Stimulated activated CD4-positive, alpha-beta T cell treated with anti-CD3 and anti-CD28 coated beads, TNF-alpha, amount 100 ng/mL, for 48 hours (primary cell): Measurements from ENCODE around the gene GDF11.
"Not testable (repeated sequence)": the region's sequence is repeated elsewhere in the genome, so short reads cannot be mapped to it uniquely, and the experiment has no call there.

Source experiments
- DNase-seq, 3 donors: peaks; one replicate each; pipeline ENCODE4 v3.0.0-alpha.2; 2020; ENCODE audit warnings: low read depth in 3 of 3

The GDF11 gene

GRCh38 chr12:55741931-55742680 is 816 bp upstream of the GDF11 start:
- no peak for DNase-seq

GRCh38 chr12:55743406-55744339 is 751 bp downstream of the GDF11 start:
- DNase-seq, result peak in 1 of 3 donors; percentile 42

- no peak for DNase-seq
Measured at GRCh38 chr12:55744340-55745030, 1.6 kb downstream of the GDF11 start.

GRCh38 chr12:55745361-55746173 is 2.6 kb downstream of the GDF11 start:
- DNase-seq, result no peak

DNA sequence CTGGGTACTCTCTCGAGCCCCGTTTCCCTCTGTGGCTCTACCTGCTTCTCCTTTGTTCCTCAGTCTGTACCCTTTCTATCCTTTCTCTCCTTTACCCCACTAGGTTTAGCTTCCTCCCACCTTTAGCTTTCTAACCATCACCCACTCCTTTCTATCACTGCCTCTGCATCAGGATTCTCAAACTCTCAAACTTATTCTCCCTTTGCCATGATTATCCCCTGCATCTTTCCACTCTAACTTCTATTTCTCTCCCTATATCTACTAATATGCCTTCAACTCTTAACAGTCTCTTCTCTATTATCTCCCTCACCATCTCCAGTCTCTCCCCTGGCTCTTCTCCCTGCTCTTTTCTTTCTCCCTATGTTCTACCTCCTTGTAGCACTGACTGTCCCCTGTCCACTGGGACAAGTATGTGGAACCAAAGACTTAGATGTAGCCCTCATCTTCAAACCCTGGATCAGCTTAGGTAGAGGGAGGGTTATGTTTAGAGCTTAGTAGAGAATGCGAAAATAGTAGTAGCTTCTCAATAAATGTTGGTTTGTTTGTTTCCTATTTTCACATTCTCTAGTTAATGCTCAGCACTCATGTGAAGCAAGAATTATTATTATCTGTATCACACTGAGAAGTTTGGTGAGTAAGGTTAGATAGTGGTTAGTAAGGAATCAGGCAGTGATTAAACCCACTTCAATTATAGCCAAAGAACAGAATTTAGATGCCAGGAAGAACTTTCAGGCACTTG is 3.4 kb downstream of the GDF11 start:
- DNase-seq, result no peak

DNA sequence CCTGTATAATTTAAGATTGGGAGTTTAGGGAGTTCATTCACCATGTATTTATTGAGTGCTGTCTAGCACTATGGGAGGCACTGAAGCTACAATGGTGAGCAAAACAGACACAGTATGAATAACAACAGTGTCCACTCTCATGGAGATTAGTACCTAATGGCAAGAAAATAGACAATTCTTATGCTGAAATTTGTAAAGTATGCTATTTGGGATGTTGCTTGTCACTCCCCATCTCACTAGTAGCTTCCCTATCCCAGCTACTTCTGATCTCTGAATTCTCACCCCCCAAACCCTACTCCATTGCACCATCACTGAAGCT is 4.0 kb downstream of the GDF11 start:
- DNase-seq, result no peak

DNA sequence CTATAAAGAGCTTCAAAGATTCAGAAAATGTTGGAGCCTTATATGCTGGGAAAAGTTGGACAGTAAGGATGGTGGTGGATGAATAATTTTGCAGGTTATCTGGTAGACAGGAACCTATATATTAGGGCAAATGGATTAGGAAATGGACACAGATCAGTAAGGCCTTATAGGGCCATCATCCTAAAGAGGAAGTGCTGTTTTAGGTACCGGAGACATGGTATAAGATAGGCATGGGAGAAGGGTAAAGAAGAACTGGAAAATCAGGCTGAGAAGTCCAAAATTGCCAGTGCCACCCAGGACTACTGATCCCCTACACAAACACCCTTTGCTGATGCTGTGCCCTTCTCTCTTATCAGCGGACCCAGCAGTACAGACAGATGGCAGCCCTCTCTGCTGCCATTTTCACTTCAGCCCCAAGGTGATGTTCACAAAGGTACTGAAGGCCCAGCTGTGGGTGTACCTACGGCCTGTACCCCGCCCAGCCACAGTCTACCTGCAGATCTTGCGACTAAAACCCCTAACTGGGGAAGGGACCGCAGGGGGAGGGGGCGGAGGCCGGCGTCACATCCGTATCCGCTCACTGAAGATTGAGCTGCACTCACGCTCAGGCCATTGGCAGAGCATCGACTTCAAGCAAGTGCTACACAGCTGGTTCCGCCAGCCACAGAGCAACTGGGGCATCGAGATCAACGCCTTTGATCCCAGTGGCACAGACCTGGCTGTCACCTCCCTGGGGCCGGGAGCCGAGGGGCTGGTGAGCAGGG is 5.5 kb downstream of the GDF11 start:
- no peak for DNase-seq

- no peak for DNase-seq
Measured at GRCh38 chr12:55755246-55755645, 12.3 kb downstream of the GDF11 start.

- DNase-seq, result no peak
Measured at GRCh38 chr12:55757701-55758100, 14.8 kb downstream of the GDF11 start.

DNA sequence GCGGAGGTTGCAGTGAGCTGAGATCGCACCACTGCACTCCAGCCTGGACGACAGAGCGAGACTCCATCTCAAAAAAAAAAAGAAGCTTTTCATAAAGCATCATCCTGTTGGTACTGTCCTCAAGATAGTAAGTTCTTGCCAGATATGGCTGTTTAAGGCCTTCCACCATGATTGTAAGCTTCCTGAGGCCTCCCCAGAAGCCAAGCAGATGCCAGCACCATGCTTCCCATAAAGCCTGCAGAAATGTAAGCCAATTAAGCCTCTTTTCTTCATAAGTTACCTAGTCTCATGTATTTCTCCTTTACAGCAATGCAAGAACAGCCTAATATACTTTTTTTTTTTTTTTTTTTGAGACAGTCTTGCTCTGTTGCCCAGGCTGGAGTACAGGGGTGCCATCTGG is 15.7 kb downstream of the GDF11 start:
- not testable (repeated sequence) for DNase-seq

DNA sequence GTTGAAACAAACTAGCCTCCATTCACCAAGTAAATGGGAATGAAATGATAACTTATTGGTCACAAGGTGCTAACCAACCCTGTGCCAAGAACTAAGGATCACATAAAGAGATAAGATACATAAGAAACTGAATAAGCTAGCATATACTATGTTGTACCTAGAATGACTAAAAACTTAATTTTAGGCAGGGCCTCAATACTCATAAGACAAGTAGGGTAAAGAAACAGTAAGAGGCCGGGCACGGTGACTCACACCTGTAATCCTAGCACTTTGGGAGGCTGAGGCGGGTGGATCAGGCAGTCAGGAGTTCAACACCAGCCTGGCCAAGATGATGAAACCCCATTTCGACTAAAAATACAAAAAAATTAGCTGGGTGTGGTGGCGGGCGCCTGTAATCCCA is 17.7 kb downstream of the GDF11 start:
- DNase-seq, result peak in 2 of 3 donors; percentile 26 to 61

DNA sequence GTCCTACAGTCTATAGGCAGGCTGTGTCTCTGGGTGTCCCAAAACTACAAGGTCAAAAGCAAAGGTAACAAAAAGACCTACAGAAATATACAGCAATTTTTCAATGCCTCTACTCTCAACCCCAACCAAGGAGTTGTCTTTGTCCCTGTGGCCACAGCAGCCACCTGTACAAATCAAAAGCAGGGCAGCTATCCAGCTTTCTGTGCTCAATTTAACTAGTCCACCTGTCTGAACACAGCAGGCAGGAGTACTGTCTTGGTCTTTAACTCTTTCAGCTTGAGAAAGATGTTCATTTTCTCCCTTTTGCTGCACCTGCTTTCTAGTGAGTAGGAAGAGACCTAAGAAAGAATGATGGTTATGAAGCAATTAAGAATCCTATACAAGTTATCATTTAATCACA is 19.7 kb downstream of the GDF11 start:
- DNase-seq, result no peak

- DNase-seq, result no peak
Measured at GRCh38 chr12:55765736-55766290, 22.9 kb downstream of the GDF11 start.

GRCh38 chr12:55767156-55767555 is 24.2 kb downstream of the GDF11 start:
- DNase-seq, result no peak

DNA sequence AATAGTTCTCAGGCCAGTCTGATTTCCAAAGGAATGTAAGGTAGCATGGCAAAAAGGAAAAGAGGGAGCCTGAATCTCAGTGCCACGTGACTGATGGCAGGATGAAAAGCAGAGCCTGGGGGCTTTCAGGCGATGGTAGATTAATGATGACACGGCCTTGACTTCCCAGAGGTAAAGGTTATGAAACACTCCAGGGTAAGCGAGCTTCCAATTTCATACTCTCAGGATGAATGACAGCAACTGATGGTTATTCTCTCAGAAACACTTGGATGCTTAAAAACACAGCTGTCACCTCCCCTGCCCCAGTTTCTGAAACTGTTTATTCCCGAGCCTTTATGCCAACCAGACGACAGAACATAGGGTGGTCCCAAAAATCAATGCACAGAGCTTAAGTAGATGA is 28.8 kb downstream of the GDF11 start:
- no peak for DNase-seq

- DNase-seq, result no peak
Measured at GRCh38 chr12:55777856-55778255, 34.9 kb downstream of the GDF11 start.

GRCh38 chr12:55780685-55781084 is 37.8 kb downstream of the GDF11 start:
- DNase-seq, result no peak

- DNase-seq, result no peak
Measured at GRCh38 chr12:55788546-55788945, 45.6 kb downstream of the GDF11 start.

DNA sequence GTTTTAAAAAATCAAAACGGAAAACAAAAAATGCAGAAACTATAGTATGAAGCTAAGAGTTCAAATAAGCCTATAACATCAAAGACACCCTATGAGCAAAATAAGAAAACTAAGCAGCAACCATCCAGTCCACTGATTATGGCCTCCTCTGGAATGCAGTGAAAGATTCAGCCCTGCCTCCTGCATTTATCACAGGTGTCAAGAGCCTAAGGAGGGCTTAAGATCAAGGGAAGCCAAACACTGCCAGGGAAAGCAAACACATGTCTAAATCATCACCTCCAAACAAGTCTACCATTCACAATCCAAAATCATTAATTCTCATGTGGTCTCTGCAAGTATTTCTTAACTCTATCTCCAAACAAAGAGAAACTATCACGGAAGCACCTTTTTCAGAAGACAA is 46.2 kb downstream of the GDF11 start:
- DNase-seq, result no peak

DNA sequence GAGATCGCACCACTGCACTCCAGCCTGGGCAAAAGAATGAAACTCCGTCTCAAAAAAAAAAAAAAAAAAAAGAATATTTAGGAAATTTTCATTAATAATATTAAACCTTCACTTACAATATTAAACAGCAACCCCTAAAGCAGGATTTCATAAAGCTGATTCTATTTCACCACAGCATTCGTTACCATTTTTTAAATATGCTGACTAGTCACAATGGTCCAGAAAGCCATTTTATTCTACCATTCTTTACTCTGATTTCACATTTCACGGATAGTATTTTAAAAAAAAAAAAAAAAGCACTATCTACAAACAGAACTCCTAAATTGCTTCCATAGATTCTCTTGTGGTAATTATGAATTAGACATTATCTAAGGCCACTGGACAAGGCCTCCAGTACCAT is 47.0 kb downstream of the GDF11 start:
- DNase-seq, result no peak
